ENCODE results near the gene ARID1B. TPM values are rescaled to one million over a fixed set of nuclear protein-coding genes. Genes with fewer than 3 reads are reported as not detected.
"Not testable (repeated sequence)": the region's sequence is repeated elsewhere in the genome, so short reads cannot be mapped to it uniquely, and the experiment has no call there.

The ARID1B gene
- total RNA-seq, 1 donor from 2014 or later, result 75.4 TPM

GRCh38 chr6:156943166-156943565 lies 166.0 kb downstream of the ARID1B start:
- DNase-seq (ENCODE audit: low read depth) (peak; percentile 49), FAIRE-seq (no peak)
- H3K4me3 Mint-ChIP-seq (ENCODE audit: unreplicated experiment), result no peak overlapping the region
- Histone ChIP-seq H3K9me3 (ENCODE audit: insufficient read depth, low read depth, low read length) (no peaks in the 10 kb centered on the region), H4K20me1 (ENCODE audit: insufficient read depth, low read length) (peaks cover 58% of the 10 kb centered on the region), H3K27me3 (ENCODE audit: insufficient read depth, low read length) (no peaks in the 10 kb centered on the region), H3K9ac (ENCODE audit: low read length) (peak overlapping the region; percentile 45), H3K4me3 (ENCODE audit: insufficient read depth, low read depth, low read length) (no peak overlapping the region), H3K36me3 (ENCODE audit: insufficient read depth, low read length) (no peaks in the 10 kb centered on the region), H3K4me2 (ENCODE audit: low read length) (peak overlapping the region; percentile 45), H3K27ac (ENCODE audit: low read depth, low read length) (peak overlapping the region; percentile 31), H2AFZ (ENCODE audit: low read depth, low read length) (no peak overlapping the region), H3K4me1 (ENCODE audit: insufficient read depth, low read length) (peaks cover 19% of the 10 kb centered on the region), H3K79me2 (ENCODE audit: insufficient read depth, low read length) (peaks cover 89% of the 10 kb centered on the region)
- TF ChIP-seq EZH2 (IDR thresholded peaks at IDR 0.05; ENCODE audit: insufficient read depth, low read length) (no peak), CTCF (IDR thresholded peaks at IDR 0.05; ENCODE audit: insufficient read depth, low read depth, low read length) (no peak)
- H3K4me1 Mint-ChIP-seq (ENCODE audit: low read depth, unreplicated experiment), result peaks cover 42% of the 10 kb centered on the region
- H3K27me3 Mint-ChIP-seq (ENCODE audit: low read depth, unreplicated experiment), result no peaks in the 10 kb centered on the region
- no peaks in the 10 kb centered on the region for H3K36me3 Mint-ChIP-seq (ENCODE audit: low read depth, unreplicated experiment)
- H3K9me3 Mint-ChIP-seq (ENCODE audit: unreplicated experiment), result no peaks in the 10 kb centered on the region
- no peak overlapping the region for H3K27ac Mint-ChIP-seq (ENCODE audit: unreplicated experiment)

- Histone ChIP-seq H3K4me1 (ENCODE audit: insufficient read depth, low read length) (peaks cover 25% of the 10 kb centered on the region), H3K27me3 (ENCODE audit: insufficient read depth, low read length) (no peaks in the 10 kb centered on the region), H3K36me3 (ENCODE audit: insufficient read depth, low read length) (no peaks in the 10 kb centered on the region), H3K9me3 (ENCODE audit: insufficient read depth, low read depth, low read length) (no peaks in the 10 kb centered on the region), H3K79me2 (ENCODE audit: insufficient read depth, low read length) (peaks cover 86% of the 10 kb centered on the region), H3K27ac (ENCODE audit: low read depth, low read length) (no peak overlapping the region), H2AFZ (ENCODE audit: low read depth, low read length) (no peak overlapping the region), H3K4me3 (ENCODE audit: insufficient read depth, low read depth, low read length) (no peak overlapping the region), H3K4me2 (ENCODE audit: low read length) (no peak overlapping the region), H3K9ac (ENCODE audit: low read length) (no peak overlapping the region), H4K20me1 (ENCODE audit: insufficient read depth, low read length) (peaks cover 52% of the 10 kb centered on the region)
- H3K27me3 Mint-ChIP-seq (ENCODE audit: low read depth, unreplicated experiment), result no peaks in the 10 kb centered on the region
- no peak overlapping the region for H3K27ac Mint-ChIP-seq (ENCODE audit: unreplicated experiment)
- no peaks in the 10 kb centered on the region for H3K36me3 Mint-ChIP-seq (ENCODE audit: low read depth, unreplicated experiment)
- TF ChIP-seq EZH2 (IDR thresholded peaks at IDR 0.05; ENCODE audit: insufficient read depth, low read length) (no peak), CTCF (IDR thresholded peaks at IDR 0.05; ENCODE audit: insufficient read depth, low read depth, low read length) (no peak)
- H3K4me3 Mint-ChIP-seq (ENCODE audit: unreplicated experiment), result no peak overlapping the region
- DNase-seq (ENCODE audit: low read depth), result no peak
- peaks cover 42% of the 10 kb centered on the region for H3K4me1 Mint-ChIP-seq (ENCODE audit: low read depth, unreplicated experiment)
- H3K9me3 Mint-ChIP-seq (ENCODE audit: unreplicated experiment), result no peaks in the 10 kb centered on the region
- FAIRE-seq, result no peak
Measured at GRCh38 chr6:156943816-156944215, 166.6 kb downstream of the ARID1B start.

- no peak overlapping the region for H3K27ac Mint-ChIP-seq (ENCODE audit: unreplicated experiment)
Measured at GRCh38 chr6:156944412-156944811, 167.2 kb downstream of the ARID1B start.

GRCh38 chr6:156945789-156946172 lies 168.6 kb downstream of the ARID1B start:
- Mint-ChIP-seq H3K4me1 (ENCODE audit: low read depth, unreplicated experiment) (peaks cover 57% of the 10 kb centered on the region), H3K27ac (ENCODE audit: unreplicated experiment) (peak overlapping the region; percentile 12)
- not testable (repeated sequence) for H3K9me3 ChIP-seq (ENCODE audit: insufficient read depth, low read depth, low read length); H3K36me3 ChIP-seq (ENCODE audit: insufficient read depth, low read length); H3K9me3 Mint-ChIP-seq (ENCODE audit: unreplicated experiment); H2AFZ ChIP-seq (ENCODE audit: low read depth, low read length); H3K27ac ChIP-seq (ENCODE audit: low read depth, low read length); H3K9ac ChIP-seq (ENCODE audit: low read length); H3K27me3 Mint-ChIP-seq (ENCODE audit: low read depth, unreplicated experiment); H3K36me3 Mint-ChIP-seq (ENCODE audit: low read depth, unreplicated experiment); H3K27me3 ChIP-seq (ENCODE audit: insufficient read depth, low read length); H3K4me3 Mint-ChIP-seq (ENCODE audit: unreplicated experiment); DNase-seq (ENCODE audit: low read depth); H3K4me2 ChIP-seq (ENCODE audit: low read length); FAIRE-seq; H3K4me3 ChIP-seq (ENCODE audit: insufficient read depth, low read depth, low read length)
- Histone ChIP-seq H3K79me2 (ENCODE audit: insufficient read depth, low read length) (peaks cover 77% of the 10 kb centered on the region), H4K20me1 (ENCODE audit: insufficient read depth, low read length) (peaks cover 42% of the 10 kb centered on the region), H3K4me1 (ENCODE audit: insufficient read depth, low read length) (peaks cover 39% of the 10 kb centered on the region)

More at GRCh38 chr6:156944412-156944811, 167.2 kb downstream of the ARID1B start:
- Histone ChIP-seq H3K79me2 (ENCODE audit: insufficient read depth, low read length) (peaks cover 80% of the 10 kb centered on the region), H3K9me3 (ENCODE audit: insufficient read depth, low read depth, low read length) (no peaks in the 10 kb centered on the region), H3K36me3 (ENCODE audit: insufficient read depth, low read length) (no peaks in the 10 kb centered on the region), H3K4me1 (ENCODE audit: insufficient read depth, low read length) (peaks cover 31% of the 10 kb centered on the region), H3K27ac (ENCODE audit: low read depth, low read length) (no peak overlapping the region), H3K27me3 (ENCODE audit: insufficient read depth, low read length) (no peaks in the 10 kb centered on the region), H2AFZ (ENCODE audit: low read depth, low read length) (no peak overlapping the region), H3K9ac (ENCODE audit: low read length) (no peak overlapping the region), H4K20me1 (ENCODE audit: insufficient read depth, low read length) (peaks cover 51% of the 10 kb centered on the region), H3K4me3 (ENCODE audit: insufficient read depth, low read depth, low read length) (no peak overlapping the region), H3K4me2 (ENCODE audit: low read length) (no peak overlapping the region)
- H3K4me3 Mint-ChIP-seq (ENCODE audit: unreplicated experiment), result peak overlapping the region; percentile 7
- TF ChIP-seq EZH2 (IDR thresholded peaks at IDR 0.05; ENCODE audit: insufficient read depth, low read length) (no peak), CTCF (IDR thresholded peaks at IDR 0.05; ENCODE audit: insufficient read depth, low read depth, low read length) (no peak)
- peaks cover 48% of the 10 kb centered on the region for H3K4me1 Mint-ChIP-seq (ENCODE audit: low read depth, unreplicated experiment)
- no peak for FAIRE-seq
- no peak for DNase-seq (ENCODE audit: low read depth)
- H3K9me3 Mint-ChIP-seq (ENCODE audit: unreplicated experiment), result no peaks in the 10 kb centered on the region
- H3K27me3 Mint-ChIP-seq (ENCODE audit: low read depth, unreplicated experiment), result no peaks in the 10 kb centered on the region
- no peaks in the 10 kb centered on the region for H3K36me3 Mint-ChIP-seq (ENCODE audit: low read depth, unreplicated experiment)

All from astrocyte (in vitro differentiated cells and primary cell).